KBM-7 (cell line): ENCODE results near the gene CAMTA1.
"Not testable (repeated sequence)": the region's sequence is repeated elsewhere in the genome, so short reads cannot be mapped to it uniquely, and the experiment has no call there.

ENCODE experiments used
- DNase-seq: peaks from one replicate; pipeline ENCODE4 v3.0.0-alpha.2; 2015
- in situ Hi-C: fragments of 300-500 bp; cut with MboI; formaldehyde crosslinking; loops from 2 replicates; pipeline ENCODE4 v1.14.3; 2020; ENCODE audit warnings: low sequenced_read_pairs, low pct_unique_long_range_greater_than_20kb, mixed read lengths

Gene CAMTA1

GRCh38 chr1:6914706-6915105 lies 129.5 kb downstream of the CAMTA1 start:
- in situ Hi-C loops = no loop called here
- no peak for DNase-seq

GRCh38 chr1:6915999-6916565 lies 130.8 kb downstream of the CAMTA1 start:
- no peak for DNase-seq
- in situ Hi-C loops = no loop called here

GRCh38 chr1:6917067-6917466 lies 131.8 kb downstream of the CAMTA1 start:
- in situ Hi-C loops = no loop called here
- no peak for DNase-seq

GRCh38 chr1:6918186-6918924 lies 133.1 kb downstream of the CAMTA1 start:
- in situ Hi-C loops = no loop called here
- DNase-seq = no peak

- DNase-seq = no peak
- in situ Hi-C loops = no loop called here
Observed at GRCh38 chr1:6918925-6919511, 133.8 kb downstream of the CAMTA1 start.

GRCh38 chr1:6921506-6921905 lies 136.3 kb downstream of the CAMTA1 start:
- in situ Hi-C loops, DNase-seq: not testable (repeated sequence)

- DNase-seq = no peak
- in situ Hi-C loops = no loop called here
Observed at GRCh38 chr1:6922096-6922931, 137.1 kb downstream of the CAMTA1 start.

GRCh38 chr1:6923012-6923411 lies 137.8 kb downstream of the CAMTA1 start:
- DNase-seq = no peak
- in situ Hi-C loops = no loop called here

GRCh38 chr1:6923416-6923815 lies 138.2 kb downstream of the CAMTA1 start:
- DNase-seq = no peak
- in situ Hi-C loops = no loop called here

GRCh38 chr1:6923955-6924881 lies 139.0 kb downstream of the CAMTA1 start:
- DNase-seq = no peak
- in situ Hi-C loops = no loop called here

- in situ Hi-C loops = no loop called here
- no peak for DNase-seq
Observed at GRCh38 chr1:6924891-6925290, 139.6 kb downstream of the CAMTA1 start.

- in situ Hi-C loops = no loop called here
- no peak for DNase-seq
Observed at GRCh38 chr1:6927626-6928025, 142.4 kb downstream of the CAMTA1 start.

- no peak for DNase-seq
- in situ Hi-C loops = no loop called here
Observed at GRCh38 chr1:6928106-6928885, 143.0 kb downstream of the CAMTA1 start.

- in situ Hi-C loops = no loop called here
- DNase-seq = no peak
Observed at GRCh38 chr1:6930732-6931300, 145.6 kb downstream of the CAMTA1 start.

- in situ Hi-C loops = no loop called here
- DNase-seq = no peak
Observed at GRCh38 chr1:6935361-6935883, 150.2 kb downstream of the CAMTA1 start.

GRCh38 chr1:6935911-6936690 lies 150.8 kb downstream of the CAMTA1 start:
- in situ Hi-C loops = no loop called here
- no peak for DNase-seq

- DNase-seq = no peak
- in situ Hi-C loops = no loop called here
Observed at GRCh38 chr1:6937048-6937447, 151.8 kb downstream of the CAMTA1 start.
